A549 (cell line): ENCODE data around the gene SNRK. TPM values are rescaled to one million over a fixed set of nuclear protein-coding genes. Genes with fewer than 3 reads are reported as not detected.

Source experiments
- ATAC-seq, 2 experiments: fragments of 200-7000 bp in 1 of 2; fragments of >200 bp in 1 of 2; cut with Nextera tagmentation in 1 of 2; cut with Tn5 transposase in 1 of 2; 3 replicates each; pipeline versions ENCODE4 v1.8.0 to v1.9.1; 2018 to 2020; ENCODE audit warnings: mild to moderate bottlenecking in 1 of 2, moderate library complexity in 1 of 2
- CTCF ChIA-PET: fragments of 300-600 bp; sonication (Branson Sonifier 250); formaldehyde crosslinking; extraction: SDS; loops from one replicate; lab custom pipeline; 2021; ENCODE audit warnings: antibody characterized with exemption, inconsistent platforms; lab: Yijun Ruan, JAX
- POLR2A ChIA-PET: fragments of 350-600 bp; formaldehyde crosslinking; extraction: SDS; loops from one replicate; lab custom pipeline; 2021; ENCODE audit warnings: antibody characterized with exemption, inconsistent platforms; lab: Yijun Ruan, JAX
- DNase-seq, 2 experiments: peaks; one replicate each; pipeline versions ENCODE4 v3.0.0 to v3.0.0-alpha.2; 2011 to 2016; ENCODE audit warnings: low read depth in 1 of 2, low spot score in 1 of 2
- FAIRE-seq: peaks from 2 replicates; lab custom pipeline; 2011; peaks lifted over from hg19 to GRCh38; lab: Jason Lieb, UNC
- H3K27ac ChIP-seq, 2 experiments: fragments of >200 bp; sonication (Bioruptor Twin); formaldehyde crosslinking; 3 replicates each; pipeline ENCODE4 v1.5.1; 2016 to 2017
- H3K4me1 ChIP-seq: fragments of >200 bp; sonication (Bioruptor Twin); formaldehyde crosslinking; 3 replicates; pipeline ENCODE4 v1.6.1; 2016
- H3K4me2 ChIP-seq: fragments of >200 bp; sonication (Bioruptor Twin); formaldehyde crosslinking; 3 replicates; pipeline ENCODE4 v1.6.1; 2016
- H3K4me3 ChIP-seq: fragments of >200 bp; sonication (Bioruptor Twin); formaldehyde crosslinking; 3 replicates; pipeline ENCODE4 v1.5.1; 2016
- H3K9me3 ChIP-seq: fragments of >200 bp; sonication (Bioruptor Twin); formaldehyde crosslinking; 3 replicates; pipeline ENCODE4 v1.6.1; 2016
- BCL3 ChIP-seq: fragments of >200 bp; sonication (Bioruptor Twin); formaldehyde crosslinking; IDR thresholded peaks from 3 replicates; pipeline ENCODE4 v1.6.1; 2016
- BHLHE40 ChIP-seq: IDR thresholded peaks from 2 replicates; pipeline ENCODE4 v1.6.1; 2012; ENCODE audit warnings: low read depth, low read length, inconsistent platforms
- CBX2 ChIP-seq: fragments of 200-600 bp; sonication (generic); IDR thresholded peaks from 2 replicates; pipeline ENCODE4 v1.6.1; 2016; ENCODE audit warnings: low read depth, mild to moderate bottlenecking, borderline replicate concordance
- EHF ChIP-seq: fragments of 250-450 bp; sonication (Bioruptor Pico); IDR thresholded peaks from 2 replicates; pipeline ENCODE4 v1.5.0; 2020; ENCODE audit warnings: mild to moderate bottlenecking
- EP300 ChIP-seq, 2 experiments: fragments of >200 bp; sonication (Bioruptor Twin); formaldehyde crosslinking; IDR thresholded peaks; 2 replicates in 1 of 2; 3 replicates in 1 of 2; pipeline ENCODE4 v1.6.1; 2016 to 2017
- ESRRA ChIP-seq: fragments of 150-350 bp; IDR thresholded peaks from 2 replicates; pipeline ENCODE4 v1.6.1; 2014; ENCODE audit warnings: mild to moderate bottlenecking, low read length, borderline replicate concordance
- FOSL2 ChIP-seq, 2 experiments: fragments of 450-650 bp in 1 of 2; fragments of >200 bp in 1 of 2; sonication (Bioruptor Twin) in 1 of 2; formaldehyde crosslinking; IDR thresholded peaks; 2 replicates each; pipeline versions ENCODE4 v1.5.0 to v1.6.1; 2016 to 2020; ENCODE audit warnings: mild to moderate bottlenecking in 1 of 2, moderate library complexity in 1 of 2
- FOXS1 ChIP-seq: fragments of 250-450 bp; sonication (Bioruptor Pico); IDR thresholded peaks from 2 replicates; pipeline ENCODE4 v1.5.0; 2020; ENCODE audit warnings: mild to moderate bottlenecking, moderate library complexity
- GATA3 ChIP-seq: IDR thresholded peaks from 2 replicates; pipeline ENCODE4 v1.6.1; 2012; ENCODE audit warnings: borderline replicate concordance
- KDM1A ChIP-seq: fragments of 200-600 bp; sonication (generic); IDR thresholded peaks from 2 replicates; pipeline ENCODE4 v1.6.1; 2016; ENCODE audit warnings: low read depth, mild to moderate bottlenecking
- KDM5A ChIP-seq: fragments of 200-600 bp; sonication (generic); IDR thresholded peaks from 2 replicates; pipeline ENCODE4 v1.6.1; 2016; ENCODE audit warnings: antibody characterized with exemption, mild to moderate bottlenecking
- RARB ChIP-seq: fragments of 250-450 bp; sonication (Bioruptor Pico); IDR thresholded peaks from 2 replicates; pipeline ENCODE4 v1.8.0; 2021; ENCODE audit warnings: mild to moderate bottlenecking, moderate library complexity
- TP53 ChIP-seq: fragments of 250-450 bp; sonication (Bioruptor Pico); IDR thresholded peaks from 2 replicates; pipeline ENCODE4 v1.5.0; 2021; ENCODE audit warnings: mild to moderate bottlenecking, moderate library complexity
- ZC3H11A ChIP-seq: fragments of 450-650 bp; IDR thresholded peaks from 2 replicates; pipeline ENCODE4 v1.6.1; 2014; ENCODE audit warnings: antibody characterized with exemption, mild to moderate bottlenecking
- ZFP36 ChIP-seq: fragments of 450-650 bp; IDR thresholded peaks from 2 replicates; pipeline ENCODE4 v1.6.1; 2014; ENCODE audit warnings: borderline replicate concordance; ENCODE audit not compliant: partially characterized antibody
- ZNF302 ChIP-seq: fragments of 250-450 bp; sonication (Bioruptor Pico); IDR thresholded peaks from 2 replicates; pipeline ENCODE4 v1.9.0; 2021; ENCODE audit warnings: inconsistent platforms, mild to moderate bottlenecking, moderate library complexity
- WGBS: methylation state at CpG from one replicate; pipeline ENCODE4 v1.1.6; 2017; ENCODE audit errors: missing lambda C conversion rate; 5-methylcytosine and 5-hydroxymethylcytosine counted together
- polyA plus RNA-seq, 4 experiments: library from polyadenylated mRNA; depleted of rRNA in 3 of 4; stranded (reverse); fragments of >200 nt; fragmentation: RNase III in 1 of 4; extraction: RNeasy Plus Mini Kit Qiagen cat#74134 plus additional on column Dnase treatment in 1 of 4; gene quantifications; 2 replicates in 3 of 4; 3 replicates in 1 of 4; pipeline ENCODE4 v1.2.3, GENCODE V29; 2011 to 2017

Gene SNRK
- polyA plus RNA-seq, 2 of the 4 experiments (the other 2 are of a cell fraction): 3.5 to 7.2 TPM

- no peak for FAIRE-seq
- CTCF ChIA-PET: no interaction called here
- no peak for ATAC-seq
Measured at GRCh38 chr3:43400167-43400566, 113.8 kb downstream of the SNRK start.

More at GRCh38 chr3:43400167-43400566, 113.8 kb downstream of the SNRK start:
- POLR2A ChIA-PET: no interaction called here
- no peaks in the 10 kb centered on the region for H3K9me3 ChIP-seq
- no peak for DNase-seq
- WGBS: 0% methylated on average over 1 of the region's 1 CpG
- TF ChIP-seq EHF: no peak
- no peak for TF ChIP-seq GATA3
- no peak for TF ChIP-seq FOSL2 (IDR thresholded peaks at IDR 0.05)
- TF ChIP-seq FOSL2 (CRISPR knock-in tag; IDR thresholded peaks at IDR 0.05): no peak
- TF ChIP-seq RARB: no peak
- no peak for TF ChIP-seq CBX2
- no peak for TF ChIP-seq EP300 (IDR thresholded peaks at IDR 0.05)
- TF ChIP-seq FOXS1: no peak
- no peak for TF ChIP-seq ZNF302 (CRISPR knock-in tag)
- no peak for TF ChIP-seq KDM5A
- no peak for TF ChIP-seq BCL3
- TF ChIP-seq KDM1A: no peak
- TF ChIP-seq ESRRA: no peak
- TF ChIP-seq ZC3H11A: no peak
- TF ChIP-seq BHLHE40: no peak
- no peak for TF ChIP-seq ZFP36
- TF ChIP-seq TP53: no peak
- TF ChIP-seq, all 56 proteins: peak for 0
- Histone ChIP-seq H3K4me3 (no peak overlapping the region), H3K4me1 (no peaks in the 10 kb centered on the region), H3K4me2 (no peak overlapping the region), H3K27ac (no peak overlapping the region)

Other genes with a start within 250 kb of the SNRK start
- 7.9 and 9.7 TPM in 2 replicates for gene POMGNT2, start 180.5 kb upstream of the SNRK start, polyA plus RNA-seq (2011; rRNA removed)
- 8.7 to 10.1 TPM (median 9.6 TPM) in 3 replicates for gene POMGNT2, start 180.5 kb upstream of the SNRK start, polyA plus RNA-seq (2017; fragmentation: RNase III; extraction: RNeasy Plus Mini Kit Qiagen cat#74134 plus additional on column Dnase treatment)